ENCODE data around the gene LPP. TPM values are rescaled to one million over a fixed set of nuclear protein-coding genes. Genes with fewer than 3 reads are reported as not detected.

The LPP gene
- total RNA-seq, 1 donor, result 196 TPM

DNA sequence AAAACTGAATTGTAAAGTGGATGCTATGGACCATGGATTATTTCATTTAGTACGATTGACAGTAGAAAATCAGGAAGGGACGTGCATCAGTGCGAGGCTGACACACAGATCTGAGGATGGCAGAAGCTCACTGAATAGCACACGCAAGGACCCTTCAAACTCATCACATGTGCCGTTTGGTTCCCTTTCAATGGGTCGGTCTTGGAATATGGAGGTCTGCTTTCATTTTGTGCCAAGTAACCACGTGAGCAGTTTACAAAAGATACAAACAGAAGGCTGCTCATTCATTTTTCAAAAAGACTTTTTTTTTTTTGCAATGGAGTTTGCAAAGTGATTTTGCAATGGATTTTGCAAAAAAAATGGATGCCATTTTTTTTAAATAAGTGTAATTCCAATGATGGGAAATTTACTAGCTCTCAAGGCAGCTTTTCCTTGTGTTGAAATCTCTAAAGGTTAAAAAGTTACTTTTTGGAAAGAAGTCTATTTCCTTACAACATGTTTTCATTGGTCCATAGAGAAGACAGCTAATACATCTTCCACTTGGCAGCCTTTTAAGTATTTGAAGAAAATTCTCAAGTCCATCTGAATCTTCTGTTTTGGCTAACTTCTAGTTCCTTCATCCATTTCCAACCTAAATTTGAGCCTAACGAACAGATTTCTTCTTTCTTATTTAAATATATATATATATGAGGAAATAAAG is 625.5 kb downstream of the LPP start:
- TF ChIP-seq, protein P1, sequence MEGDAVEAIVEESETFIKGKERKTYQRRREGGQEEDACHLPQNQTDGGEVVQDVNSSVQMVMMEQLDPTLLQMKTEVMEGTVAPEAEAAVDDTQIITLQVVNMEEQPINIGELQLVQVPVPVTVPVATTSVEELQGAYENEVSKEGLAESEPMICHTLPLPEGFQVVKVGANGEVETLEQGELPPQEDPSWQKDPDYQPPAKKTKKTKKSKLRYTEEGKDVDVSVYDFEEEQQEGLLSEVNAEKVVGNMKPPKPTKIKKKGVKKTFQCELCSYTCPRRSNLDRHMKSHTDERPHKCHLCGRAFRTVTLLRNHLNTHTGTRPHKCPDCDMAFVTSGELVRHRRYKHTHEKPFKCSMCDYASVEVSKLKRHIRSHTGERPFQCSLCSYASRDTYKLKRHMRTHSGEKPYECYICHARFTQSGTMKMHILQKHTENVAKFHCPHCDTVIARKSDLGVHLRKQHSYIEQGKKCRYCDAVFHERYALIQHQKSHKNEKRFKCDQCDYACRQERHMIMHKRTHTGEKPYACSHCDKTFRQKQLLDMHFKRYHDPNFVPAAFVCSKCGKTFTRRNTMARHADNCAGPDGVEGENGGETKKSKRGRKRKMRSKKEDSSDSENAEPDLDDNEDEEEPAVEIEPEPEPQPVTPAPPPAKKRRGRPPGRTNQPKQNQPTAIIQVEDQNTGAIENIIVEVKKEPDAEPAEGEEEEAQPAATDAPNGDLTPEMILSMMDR (IDR thresholded peaks at IDR 0.05; ENCODE audit: insufficient read depth, low read depth, low read length), result no peak
- peak; percentile 49 for DNase-seq (ENCODE audit: low read depth)
- no peak overlapping the region for H3K4me3 ChIP-seq (ENCODE audit: low read depth, low read length)

GRCh38 chr3:188780193-188781147 is 626.5 kb downstream of the LPP start:
- DNase-seq (ENCODE audit: low read depth), result peak; percentile 81
- TF ChIP-seq, protein P1 (IDR thresholded peaks at IDR 0.05; ENCODE audit: insufficient read depth, low read depth, low read length), result no peak

DNA sequence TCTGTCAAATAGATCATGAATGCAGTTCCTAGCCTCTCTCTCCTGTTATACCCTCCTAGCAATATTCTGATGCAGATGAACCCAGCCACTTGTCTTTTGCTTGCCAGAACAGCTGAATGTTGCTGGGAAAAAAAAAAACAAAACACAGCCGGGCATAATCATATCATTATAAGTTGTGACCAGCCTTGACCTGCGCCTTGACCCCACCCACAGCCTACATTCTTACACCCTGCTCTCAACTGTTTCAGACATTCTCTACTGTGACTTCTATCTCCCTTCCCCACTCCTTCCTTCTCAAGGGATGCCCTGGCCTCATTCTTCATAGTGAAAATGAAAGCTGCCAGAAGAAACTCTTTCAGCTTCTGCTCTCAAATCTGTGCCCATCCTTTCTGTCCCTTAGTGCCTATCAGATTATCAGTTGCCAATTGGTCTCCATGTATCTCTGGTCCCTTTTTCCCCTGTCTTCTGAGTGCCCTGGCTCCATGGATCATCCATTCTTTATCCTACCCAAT is 628.7 kb downstream of the LPP start:
- no peak overlapping the region for H3K4me3 ChIP-seq (ENCODE audit: low read depth, low read length)
- no peak for DNase-seq (ENCODE audit: low read depth)
- TF ChIP-seq, protein P1 (IDR thresholded peaks at IDR 0.05; ENCODE audit: insufficient read depth, low read depth, low read length), result no peak

More at GRCh38 chr3:188780193-188781147, 626.5 kb downstream of the LPP start:
- H3K4me3 ChIP-seq (ENCODE audit: low read depth, low read length), result no peak overlapping the region

GRCh38 chr3:188786424-188786823 is 632.5 kb downstream of the LPP start:
- DNase-seq (ENCODE audit: low read depth), result no peak
- TF ChIP-seq, protein P1 (IDR thresholded peaks at IDR 0.05; ENCODE audit: insufficient read depth, low read depth, low read length), result no peak
- no peak overlapping the region for H3K4me3 ChIP-seq (ENCODE audit: low read depth, low read length)

- DNase-seq (ENCODE audit: low read depth), result peak; percentile 79
- H3K4me3 ChIP-seq (ENCODE audit: low read depth, low read length), result no peak overlapping the region
- TF ChIP-seq, protein P1 (IDR thresholded peaks at IDR 0.05; ENCODE audit: insufficient read depth, low read depth, low read length), result no peak
Observed at GRCh38 chr3:188788621-188789081, 634.7 kb downstream of the LPP start.

DNA sequence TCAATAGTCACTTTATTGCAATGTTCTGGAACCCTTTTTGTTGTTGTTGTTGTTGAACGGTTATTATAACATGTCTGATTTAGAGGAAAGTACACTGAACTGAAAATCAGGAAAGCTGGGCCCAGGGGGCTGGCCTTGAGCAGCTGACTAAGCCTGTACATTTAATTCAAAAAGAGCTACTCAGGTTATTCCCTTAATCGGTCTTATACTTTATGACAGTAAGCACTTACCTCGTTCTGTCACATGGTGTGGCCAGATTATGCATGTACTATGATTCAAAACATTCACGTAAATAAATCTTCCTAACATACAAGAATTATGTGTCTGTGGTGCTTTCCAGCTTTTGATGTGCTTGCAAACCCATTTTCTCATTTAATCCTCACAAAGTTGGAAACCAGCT is 635.3 kb downstream of the LPP start:
- no peak overlapping the region for H3K4me3 ChIP-seq (ENCODE audit: low read depth, low read length)
- TF ChIP-seq, protein P1 (IDR thresholded peaks at IDR 0.05; ENCODE audit: insufficient read depth, low read depth, low read length), result no peak
- DNase-seq (ENCODE audit: low read depth), result no peak
